NOMO-1 treated with DMSO at 0.1 percent for 48 hours (cell line): ENCODE results near the gene MTFR1L.

ENCODE experiments used
- DNase-seq: peaks from one replicate; lab custom pipeline; 2025; ENCODE audit not compliant: unreplicated experiment; lab: John Stamatoyannopoulos, UW

Gene MTFR1L

DNA sequence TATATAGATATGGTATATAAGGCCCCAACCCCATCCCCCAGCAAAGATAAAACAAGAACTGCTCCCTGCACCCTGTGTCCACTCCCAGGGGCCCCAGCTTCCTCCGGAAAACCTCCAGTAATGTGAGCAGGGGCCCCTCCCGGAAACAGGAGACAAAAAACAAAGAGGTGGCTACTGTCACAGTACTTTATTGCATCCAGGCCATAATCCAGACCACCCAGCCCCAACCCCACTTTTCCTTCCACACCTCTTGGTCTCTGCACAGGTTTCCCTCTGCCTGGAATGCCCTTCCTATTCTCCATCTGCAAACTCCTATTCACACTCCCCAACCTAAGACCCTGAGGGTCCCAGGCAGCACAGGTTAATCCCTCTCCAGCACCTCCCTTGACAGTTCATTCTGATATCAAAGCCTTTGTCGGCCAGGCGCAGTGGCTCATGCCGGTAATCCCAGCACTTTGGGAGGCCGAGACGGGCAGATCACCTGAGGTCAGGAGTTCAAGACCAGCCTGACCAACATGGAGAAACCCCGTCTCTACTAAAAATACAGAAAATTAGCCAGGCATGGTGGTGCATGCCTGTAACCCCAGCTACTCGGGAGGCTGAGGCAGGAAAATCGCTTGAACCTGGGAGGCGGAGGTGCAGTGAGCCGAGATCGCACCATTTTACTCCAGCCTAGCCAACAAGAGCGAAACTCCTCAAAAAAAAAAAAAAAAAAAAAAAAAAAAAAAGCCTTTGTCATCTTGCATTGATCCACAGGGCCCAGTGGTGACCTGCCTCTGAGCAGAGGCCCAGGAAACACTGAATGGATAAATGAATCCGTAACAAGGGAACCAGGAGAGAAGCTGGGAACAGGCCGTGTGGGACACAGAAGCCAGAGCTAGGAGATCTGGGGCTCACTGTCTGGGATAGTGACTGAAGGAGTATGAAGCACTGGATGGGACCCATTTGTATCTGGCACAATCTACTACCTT, 41.8 kb downstream of the MTFR1L start:
- DNase-seq, result peak; percentile 83

DNA sequence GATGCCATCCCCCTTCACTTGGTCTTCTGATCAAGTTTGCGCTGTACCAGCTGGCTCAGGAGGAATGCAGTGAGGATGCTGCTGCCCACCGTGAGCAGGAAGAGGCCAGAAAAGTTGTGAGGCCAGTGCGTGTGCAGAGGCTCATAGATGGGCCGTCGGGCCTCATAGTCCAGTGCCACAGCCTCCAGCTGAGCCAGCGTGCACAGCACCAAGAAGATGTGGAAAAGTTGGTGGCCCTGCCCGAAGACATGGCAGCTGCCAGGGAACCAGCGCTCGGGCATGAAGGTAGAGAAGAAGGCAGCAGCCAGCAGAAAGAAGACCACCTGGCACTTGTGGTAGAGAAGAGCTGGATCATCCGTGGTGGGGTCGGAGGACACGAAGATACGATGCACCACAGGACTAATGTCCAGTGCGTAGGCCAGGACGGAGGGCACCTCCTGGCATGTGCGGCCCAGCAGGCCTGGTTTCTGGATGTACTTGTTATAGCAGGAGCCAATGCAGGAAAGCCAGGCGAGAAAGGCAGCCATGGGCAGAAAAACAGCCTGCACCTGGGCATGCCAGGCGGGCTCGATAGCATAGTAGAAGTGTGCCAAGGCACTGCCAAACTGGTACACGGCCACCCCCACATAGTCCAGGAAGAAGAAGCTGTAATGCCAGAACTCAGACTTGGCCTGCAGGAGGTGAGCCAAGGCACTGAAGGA, 43.2 kb downstream of the MTFR1L start:
- DNase-seq, result no peak

DNA sequence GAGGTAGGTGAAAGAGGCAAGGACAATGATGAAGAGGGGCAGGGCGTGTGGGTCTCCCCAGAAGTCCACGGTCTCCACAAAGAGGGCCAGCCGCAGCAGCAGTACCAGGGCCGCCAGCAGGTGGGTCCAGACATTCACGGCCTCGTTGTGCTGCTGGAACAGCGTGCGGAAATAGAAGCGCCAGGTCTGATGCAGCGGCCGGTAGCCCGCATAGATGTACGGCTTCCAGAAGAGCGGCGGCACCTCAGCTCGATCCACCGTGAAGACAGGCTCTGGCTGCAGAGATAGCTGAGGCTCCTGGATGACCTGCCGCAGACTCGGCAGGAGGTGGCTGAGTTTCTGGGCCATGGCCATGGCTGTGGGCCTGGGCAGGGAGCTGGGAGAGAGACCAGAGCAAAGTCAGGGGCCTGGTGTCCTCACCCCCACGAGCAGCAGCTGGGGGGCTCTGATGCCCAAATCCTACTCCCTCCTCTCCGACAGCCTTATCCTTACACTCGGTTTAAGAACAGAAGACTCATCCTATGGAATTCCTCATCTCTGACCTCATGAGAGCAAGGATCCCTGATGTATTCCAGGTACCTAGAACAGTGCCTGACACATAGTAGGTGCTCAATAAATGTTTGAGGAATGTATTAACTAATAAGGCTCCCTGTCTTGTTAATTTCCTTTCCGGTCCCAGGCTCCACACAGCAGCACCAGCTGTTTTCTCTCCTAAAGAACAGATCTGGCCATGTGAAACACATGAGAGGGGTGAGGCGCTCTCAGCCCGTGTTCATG, 43.9 kb downstream of the MTFR1L start:
- no peak for DNase-seq

DNA sequence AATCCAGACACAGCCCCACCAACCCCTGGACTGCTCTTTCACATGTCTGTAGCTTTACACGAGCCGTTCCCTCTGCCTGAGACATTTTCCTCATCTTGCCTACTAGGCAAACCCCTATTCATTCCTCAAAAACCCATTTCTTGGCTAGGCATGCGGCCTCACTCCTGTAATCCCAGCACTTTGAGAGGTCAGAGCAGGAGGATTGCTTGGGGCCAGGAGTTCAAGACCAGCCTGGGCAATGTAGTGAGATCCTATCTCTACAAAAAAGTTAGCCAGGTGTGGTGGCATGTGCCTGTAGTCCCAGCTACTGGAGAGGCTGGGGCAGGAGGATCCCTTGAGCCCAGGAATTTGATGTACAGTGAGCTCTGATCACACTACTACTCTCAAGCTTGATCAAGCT, 44.7 kb downstream of the MTFR1L start:
- no peak for DNase-seq

DNA sequence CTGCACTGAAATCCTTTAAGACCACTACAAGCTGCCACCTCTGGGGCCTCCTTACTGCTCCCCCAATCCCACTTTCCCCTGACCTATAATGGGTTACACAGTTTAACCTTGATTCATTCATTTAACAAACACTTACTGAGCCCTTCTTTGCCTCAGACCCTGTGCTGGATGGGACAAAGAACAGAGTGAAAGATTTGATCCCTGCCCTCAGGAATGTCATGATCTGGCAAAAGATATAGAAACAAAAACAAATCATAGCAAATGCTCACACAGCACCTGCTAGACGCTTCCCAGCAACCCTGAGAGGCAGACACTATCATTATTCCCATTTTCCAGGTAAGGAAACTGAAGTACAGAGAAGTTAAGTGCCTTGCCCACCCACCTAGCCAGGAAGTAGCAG, 46.5 kb downstream of the MTFR1L start:
- no peak for DNase-seq

DNA sequence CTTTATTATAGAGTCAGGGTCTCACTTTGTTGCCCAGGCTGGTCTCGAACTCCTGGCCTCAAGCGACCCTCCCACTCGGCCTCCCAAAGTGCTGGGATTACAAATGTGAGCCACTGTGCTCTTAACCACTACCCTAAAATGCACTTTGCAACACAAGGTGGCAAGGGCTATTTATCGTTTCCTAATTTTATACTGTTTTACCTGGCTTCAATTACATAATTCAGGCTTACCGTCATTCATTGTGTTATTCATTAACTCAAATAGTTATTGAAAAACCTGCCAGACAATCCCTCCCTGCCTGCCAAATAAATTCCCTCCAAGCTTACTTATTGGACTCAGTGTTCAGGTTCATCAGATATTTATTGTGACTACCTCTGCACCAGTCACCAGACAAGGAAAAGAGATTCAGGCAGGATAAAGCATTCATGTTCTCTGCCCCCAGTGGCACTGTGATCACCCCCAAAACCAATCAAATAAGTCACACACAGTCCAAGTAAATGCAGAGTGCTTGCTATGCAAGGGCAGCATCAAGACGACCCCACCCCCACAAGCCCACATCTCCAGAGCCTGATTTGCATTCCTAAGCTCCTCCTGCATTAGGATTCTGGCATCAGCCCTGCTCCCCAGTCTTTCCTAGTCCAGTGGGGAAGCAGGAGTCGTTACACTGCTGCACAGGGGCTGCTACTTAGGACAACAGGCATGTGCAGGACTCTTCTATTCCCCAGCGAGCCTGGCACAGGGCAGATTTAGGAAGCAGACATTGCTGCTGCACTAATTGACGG, 47.6 kb downstream of the MTFR1L start:
- no peak for DNase-seq

DNA sequence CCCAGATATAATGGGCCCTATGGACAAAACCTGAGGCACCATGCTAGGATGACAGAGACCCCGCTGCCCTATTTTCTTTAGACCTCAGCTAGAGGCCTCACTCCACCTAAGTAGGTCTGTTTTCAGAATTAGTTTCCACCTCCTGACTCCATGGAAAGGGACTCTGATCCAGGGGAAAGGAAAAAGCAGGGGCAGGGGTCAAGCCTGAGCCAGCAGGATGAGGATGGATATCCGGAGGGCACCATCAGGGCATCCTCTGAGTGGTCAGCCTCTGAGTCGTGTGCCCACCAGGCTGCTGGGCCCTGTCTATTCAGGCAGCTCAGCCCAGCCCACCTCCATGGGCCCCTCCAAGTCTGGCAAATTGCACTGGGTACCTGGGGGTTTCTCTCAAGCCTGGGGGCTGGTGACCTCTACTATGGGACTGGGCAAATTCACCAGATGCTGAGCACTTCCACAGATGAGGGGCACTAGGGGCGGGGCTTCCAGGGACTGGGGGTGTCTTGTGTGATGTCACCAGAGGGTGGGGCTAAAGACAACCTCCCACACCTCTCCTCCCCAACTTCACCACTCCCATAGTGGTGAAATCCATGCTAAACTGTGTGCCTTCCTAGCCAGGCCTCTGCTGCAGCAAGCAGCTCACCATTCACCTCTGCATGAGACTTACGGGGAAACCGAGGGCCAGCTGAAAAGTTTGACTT, 50.3 kb downstream of the MTFR1L start:
- DNase-seq, result no peak

DNA sequence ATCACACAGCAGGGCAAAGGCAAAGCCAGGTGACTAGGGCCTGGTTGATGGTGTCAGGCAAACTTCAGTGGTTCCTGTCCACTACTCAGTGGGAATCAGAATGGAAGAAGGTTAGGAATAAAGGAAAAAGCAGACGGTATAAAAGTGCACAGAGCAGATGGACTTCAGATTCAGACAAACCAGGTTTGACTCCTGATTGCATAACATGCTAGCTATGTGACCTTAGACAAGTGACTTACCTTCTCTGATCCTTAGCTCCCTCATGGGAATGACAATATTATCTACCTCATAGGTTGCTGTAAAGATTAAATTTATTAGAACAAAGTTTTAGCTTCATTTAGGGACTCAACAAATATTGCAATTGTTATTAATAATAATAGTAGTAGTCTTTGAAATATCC, 50.9 kb downstream of the MTFR1L start:
- DNase-seq, result no peak

DNA sequence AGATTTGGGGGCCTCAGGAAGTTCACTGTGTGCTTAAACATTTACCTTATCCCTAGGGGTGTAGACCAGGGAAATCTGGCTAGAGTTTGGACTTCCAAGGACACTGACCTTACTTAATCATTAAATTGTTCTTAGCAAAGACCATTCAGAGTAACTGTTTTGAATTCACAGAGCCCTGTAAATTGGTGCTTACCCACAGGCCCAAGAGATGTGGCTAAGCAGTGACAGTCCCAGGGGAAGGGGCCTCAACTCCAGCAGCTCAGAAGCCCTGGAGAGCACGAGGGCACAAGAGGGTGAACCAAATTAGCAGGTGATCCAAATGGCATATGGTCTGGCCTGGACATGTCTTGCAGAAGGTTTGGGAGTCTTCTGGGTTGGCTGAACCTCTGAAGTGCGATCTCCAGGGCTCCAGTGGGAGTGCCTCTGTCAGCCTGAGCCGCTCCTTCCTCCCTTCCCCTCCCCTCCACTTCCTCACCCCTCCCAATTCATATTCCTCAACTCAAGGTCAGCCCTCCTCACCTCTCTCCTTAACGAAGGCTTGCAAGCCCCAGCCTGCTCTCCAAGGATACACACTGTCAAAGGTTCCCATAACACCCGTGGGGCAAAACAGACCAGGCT, 51.4 kb downstream of the MTFR1L start:
- DNase-seq, result no peak

DNA sequence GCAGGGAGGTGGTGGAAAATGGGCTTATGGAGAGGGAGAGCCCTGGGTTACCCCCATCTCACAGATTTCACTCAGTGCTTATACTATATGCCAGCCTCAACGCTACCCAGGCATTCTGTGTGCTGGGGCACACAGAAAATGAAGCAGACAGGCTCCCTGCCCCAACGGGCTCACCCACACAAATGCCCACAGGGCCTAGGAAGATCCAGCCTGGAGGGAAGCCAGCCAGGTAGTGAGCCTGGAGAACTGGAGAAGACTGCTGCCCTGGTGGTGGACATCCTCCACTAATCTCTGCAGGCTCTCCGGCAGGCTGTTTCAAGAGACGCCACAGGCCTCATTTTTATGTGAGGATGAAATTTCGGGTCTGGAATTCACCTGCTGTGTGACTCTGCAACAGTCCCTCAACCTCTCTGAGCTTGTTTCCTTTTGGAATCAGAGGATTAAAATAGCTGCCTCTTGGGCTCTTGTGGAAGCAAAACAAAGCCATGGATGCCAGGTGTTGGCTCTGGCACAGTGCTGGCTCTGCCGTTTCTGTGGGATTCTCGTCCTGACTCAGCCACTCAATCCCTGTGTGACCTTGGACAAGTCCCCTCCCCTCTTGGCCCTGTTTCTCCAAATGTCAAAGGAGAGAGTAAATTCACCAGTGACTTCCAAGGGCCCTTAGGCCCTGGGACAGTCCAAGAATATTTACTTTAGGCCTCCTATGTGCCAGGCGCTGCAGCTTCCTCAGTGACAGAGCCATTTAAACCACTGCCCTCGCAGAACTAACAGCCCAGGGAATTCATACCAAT, 52.1 kb downstream of the MTFR1L start:
- DNase-seq, result no peak

DNA sequence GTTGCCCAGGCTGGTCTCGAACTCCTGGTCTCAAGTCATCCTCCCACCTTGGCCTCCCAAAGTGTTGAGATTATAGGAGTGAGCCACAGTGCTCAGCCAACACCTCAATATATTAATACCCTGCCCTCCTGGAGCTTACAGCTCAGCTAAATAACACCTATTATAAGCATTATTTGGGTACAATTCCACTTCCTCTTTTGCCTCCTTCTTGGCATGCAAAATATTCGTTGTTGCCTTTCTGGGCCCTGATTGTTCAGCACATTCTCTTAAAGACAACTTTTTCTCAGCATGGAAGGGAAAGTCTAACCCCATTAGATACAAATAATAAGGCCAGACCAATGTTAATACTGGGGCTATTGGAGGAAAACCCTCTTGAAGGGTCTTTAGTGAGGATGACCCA, 53.0 kb downstream of the MTFR1L start:
- DNase-seq, result peak; percentile 31

DNA sequence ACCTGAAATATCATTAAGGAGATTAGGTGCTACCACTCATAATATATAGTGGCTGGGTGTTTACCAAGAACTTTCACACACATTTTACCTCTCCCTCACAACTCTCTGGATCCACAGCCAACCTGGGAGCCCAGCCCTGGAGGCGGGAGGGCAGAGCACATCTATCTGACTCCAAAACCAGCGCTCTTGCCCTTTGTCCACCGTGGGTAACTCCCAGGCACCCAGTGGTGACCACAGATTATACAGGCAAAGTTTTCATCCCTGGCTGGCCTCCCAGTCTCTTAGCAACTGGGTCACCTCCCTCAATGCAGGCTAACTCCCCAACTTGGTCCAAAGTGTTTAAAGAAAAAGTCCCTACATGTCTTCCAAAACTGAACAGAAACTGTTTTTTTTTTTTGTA, 53.4 kb downstream of the MTFR1L start:
- DNase-seq, result no peak

DNA sequence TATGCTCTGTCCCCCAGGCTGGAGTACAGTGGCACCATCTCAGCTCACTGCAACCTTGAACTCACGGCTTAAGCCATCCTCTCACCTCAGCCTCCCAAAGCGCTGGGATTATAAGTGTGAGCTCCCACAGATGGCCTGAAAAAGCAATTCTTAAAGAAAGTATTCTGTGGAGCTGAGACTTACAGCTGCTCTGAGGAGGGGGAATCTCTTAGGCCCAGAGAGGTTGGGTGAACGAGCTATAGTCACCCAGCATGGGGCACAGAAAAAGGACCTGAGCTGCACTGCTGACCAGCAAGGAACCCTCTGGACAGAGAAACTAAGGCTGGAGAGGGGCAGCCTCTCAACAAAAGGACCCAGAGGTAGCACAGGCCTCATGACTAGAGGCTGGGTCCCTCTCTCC, 54.5 kb downstream of the MTFR1L start:
- no peak for DNase-seq

DNA sequence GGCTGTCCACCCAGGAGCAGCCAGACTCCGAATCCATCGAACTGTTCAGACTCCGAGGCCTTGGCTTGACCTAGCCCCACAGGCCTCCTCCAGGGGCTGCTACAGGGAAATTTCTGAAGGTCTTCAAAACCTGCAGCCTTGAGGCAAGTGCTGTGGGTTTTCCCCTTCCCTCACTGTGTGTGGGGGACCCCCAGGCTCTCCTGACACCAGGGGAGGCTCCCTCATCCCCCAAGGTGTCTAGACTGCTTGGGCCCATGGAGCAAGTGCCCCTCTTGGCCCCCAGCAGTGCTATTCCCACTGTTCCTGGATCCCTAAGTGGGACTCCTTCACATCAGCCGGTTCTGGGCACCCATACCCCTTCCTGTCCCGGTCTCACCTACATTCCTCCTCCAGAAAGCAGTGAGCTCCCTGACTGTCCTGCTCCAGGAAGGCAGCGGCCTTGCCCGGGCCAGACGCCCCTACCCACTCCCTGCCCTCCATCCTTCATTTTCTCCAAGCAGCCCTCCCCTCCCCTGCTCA, 54.9 kb downstream of the MTFR1L start:
- no peak for DNase-seq

DNA sequence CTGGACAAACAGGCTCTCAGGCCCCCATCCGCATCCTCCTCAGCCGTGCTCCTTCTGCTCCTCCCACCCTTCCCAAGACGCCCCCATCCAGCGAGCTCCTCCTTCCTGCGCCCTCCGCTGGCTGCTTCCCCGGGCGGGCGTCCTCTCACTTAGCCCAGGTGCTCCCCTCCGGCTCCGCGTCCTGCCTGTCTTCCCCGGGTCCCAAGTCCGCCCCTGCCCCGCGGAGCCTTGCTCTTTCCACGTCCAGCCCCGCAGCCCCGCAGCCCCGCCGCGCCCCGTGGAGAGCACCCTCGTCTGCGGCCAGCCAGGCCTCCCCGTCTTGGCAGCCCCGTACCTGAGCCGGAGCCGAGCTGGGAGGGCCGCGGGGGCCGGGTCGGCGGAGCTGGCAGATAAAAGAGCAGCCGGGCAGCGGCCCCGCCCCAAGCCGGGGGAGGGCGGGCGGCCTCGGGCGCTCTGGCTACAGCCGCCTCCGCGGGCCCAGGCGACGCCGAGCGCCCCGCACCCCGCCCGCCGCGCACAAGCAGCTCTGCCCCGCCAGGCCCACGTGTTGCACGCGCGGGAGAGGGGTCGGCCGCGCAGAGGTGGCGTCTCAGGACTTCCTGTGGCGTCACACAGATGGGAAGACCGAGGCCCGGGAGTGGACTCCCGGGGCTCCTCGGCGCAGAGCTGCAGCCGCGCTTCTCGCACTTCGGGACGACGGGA, 55.6 kb downstream of the MTFR1L start, which contains the start of gene PAQR7:
PAQR7 (minus strand) TSS at position 555 of the 702 bp plus-strand sequence. CDS start 11,869 bp downstream, outside the sequence.
- DNase-seq, result peak; percentile 65

DNA sequence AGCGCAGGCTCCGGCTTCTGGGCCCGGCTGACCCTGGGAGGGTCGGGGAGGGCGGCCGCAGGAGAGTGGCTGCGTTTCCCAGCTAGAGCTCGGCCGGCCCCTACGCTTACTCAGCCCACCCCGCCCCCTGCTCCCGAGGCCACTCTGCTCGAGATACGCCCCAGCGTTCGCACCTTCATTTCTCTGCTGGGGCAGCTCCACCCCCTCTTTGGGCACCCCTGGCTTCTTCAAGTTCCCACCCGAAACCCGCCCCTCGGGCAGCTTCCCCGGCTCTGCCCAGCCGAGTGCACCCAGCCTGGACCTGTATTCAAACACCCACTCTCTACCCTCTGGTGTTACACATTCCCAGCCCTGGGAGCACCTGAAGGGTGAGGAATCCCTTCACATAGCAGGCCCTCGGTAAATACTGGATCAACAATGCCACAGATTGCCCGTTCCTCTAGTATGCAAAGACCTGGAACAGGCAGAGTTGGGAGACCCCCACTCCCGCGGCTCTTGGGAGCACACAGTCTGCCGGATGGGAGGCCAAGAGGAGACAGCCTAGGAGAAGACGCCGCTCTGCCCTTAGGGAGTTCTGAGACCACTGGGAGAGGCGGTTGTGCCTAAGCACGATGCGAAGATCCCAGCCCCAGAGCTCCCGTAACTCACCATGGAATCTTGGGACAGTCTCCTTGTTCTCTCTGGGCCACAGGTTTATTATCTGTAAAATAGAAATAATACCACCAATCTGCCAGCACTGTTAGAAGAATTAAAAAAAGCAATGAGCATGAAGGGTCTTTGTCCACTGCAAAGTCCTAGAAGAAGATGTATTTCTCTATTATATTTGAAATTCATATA, 56.3 kb downstream of the MTFR1L start:
- DNase-seq, result no peak

DNA sequence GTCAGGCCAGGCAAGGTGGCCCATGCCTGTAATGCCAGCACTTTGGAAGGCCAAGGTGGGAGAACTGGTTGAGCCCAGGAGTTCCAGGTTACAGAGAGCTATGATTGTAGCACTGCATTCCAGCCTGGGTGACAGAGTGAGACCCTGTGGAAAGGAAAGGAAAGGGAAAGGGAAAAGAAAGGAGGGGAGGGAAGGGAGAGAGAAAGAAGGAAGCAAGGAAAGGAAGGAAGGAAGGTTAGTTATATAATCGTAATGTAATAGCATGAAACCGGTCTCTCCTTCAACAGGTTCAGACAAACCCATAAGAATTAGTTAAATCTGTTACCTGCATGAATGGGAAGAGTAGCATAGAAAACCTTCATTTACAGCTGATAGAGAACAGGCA, 56.9 kb downstream of the MTFR1L start:
- DNase-seq, result no peak
